HPDE6-E6E7 (cell line): ENCODE results near the gene MED13.
"Not testable (repeated sequence)": the region's sequence is repeated elsewhere in the genome, so short reads cannot be mapped to it uniquely, and the experiment has no call there.

Source experiments
- DNase-seq: peaks from one replicate; pipeline ENCODE4 v3.0.0; 2011; ENCODE audit warnings: missing footprints; ENCODE audit errors: extremely low spot score

Gene MED13

GRCh38 chr17:62058611-62059010 lies 6.5 kb downstream of the MED13 start:
- DNase-seq = no peak

GRCh38 chr17:62057696-62058095 lies 7.4 kb downstream of the MED13 start:
- no peak for DNase-seq

GRCh38 chr17:62052765-62053338 lies 12.2 kb downstream of the MED13 start:
- DNase-seq = no peak

GRCh38 chr17:62051053-62051452 lies 14.0 kb downstream of the MED13 start:
- no peak for DNase-seq

- DNase-seq = no peak
Observed at GRCh38 chr17:62049299-62049698, 15.8 kb downstream of the MED13 start.

- DNase-seq = no peak
Observed at GRCh38 chr17:62048262-62048661, 16.8 kb downstream of the MED13 start.

- no peak for DNase-seq
Observed at GRCh38 chr17:62045517-62045916, 19.6 kb downstream of the MED13 start.

GRCh38 chr17:62045109-62045508 lies 20.0 kb downstream of the MED13 start:
- no peak for DNase-seq

- no peak for DNase-seq
Observed at GRCh38 chr17:62043602-62044001, 21.5 kb downstream of the MED13 start.

- DNase-seq = no peak
Observed at GRCh38 chr17:62043140-62043539, 21.9 kb downstream of the MED13 start.

GRCh38 chr17:62038248-62038647 lies 26.8 kb downstream of the MED13 start:
- DNase-seq = no peak

GRCh38 chr17:62033317-62033716 lies 31.8 kb downstream of the MED13 start:
- DNase-seq = no peak

- DNase-seq = no peak
Observed at GRCh38 chr17:62032480-62032879, 32.6 kb downstream of the MED13 start.

- DNase-seq = no peak
Observed at GRCh38 chr17:62030264-62030663, 34.8 kb downstream of the MED13 start.

GRCh38 chr17:62024866-62025265 lies 40.2 kb downstream of the MED13 start:
- no peak for DNase-seq

- no peak for DNase-seq
Observed at GRCh38 chr17:62017912-62018311, 47.2 kb downstream of the MED13 start.

- no peak for DNase-seq
Observed at GRCh38 chr17:62017496-62017895, 47.6 kb downstream of the MED13 start.

GRCh38 chr17:62014526-62014925 lies 50.6 kb downstream of the MED13 start:
- no peak for DNase-seq

GRCh38 chr17:62009220-62009619 lies 55.9 kb downstream of the MED13 start:
- no peak for DNase-seq

- no peak for DNase-seq
Observed at GRCh38 chr17:62008294-62008693, 56.8 kb downstream of the MED13 start.

- DNase-seq = no peak
Observed at GRCh38 chr17:62004388-62004787, 60.7 kb downstream of the MED13 start.

- not testable (repeated sequence) for DNase-seq
Observed at GRCh38 chr17:62003141-62003540, 61.9 kb downstream of the MED13 start.

GRCh38 chr17:62001105-62001504 lies 64.0 kb downstream of the MED13 start:
- no peak for DNase-seq

GRCh38 chr17:62000186-62000585 lies 64.9 kb downstream of the MED13 start:
- DNase-seq = no peak
